ENCODE measurements around the gene SMARCD3.

DNA sequence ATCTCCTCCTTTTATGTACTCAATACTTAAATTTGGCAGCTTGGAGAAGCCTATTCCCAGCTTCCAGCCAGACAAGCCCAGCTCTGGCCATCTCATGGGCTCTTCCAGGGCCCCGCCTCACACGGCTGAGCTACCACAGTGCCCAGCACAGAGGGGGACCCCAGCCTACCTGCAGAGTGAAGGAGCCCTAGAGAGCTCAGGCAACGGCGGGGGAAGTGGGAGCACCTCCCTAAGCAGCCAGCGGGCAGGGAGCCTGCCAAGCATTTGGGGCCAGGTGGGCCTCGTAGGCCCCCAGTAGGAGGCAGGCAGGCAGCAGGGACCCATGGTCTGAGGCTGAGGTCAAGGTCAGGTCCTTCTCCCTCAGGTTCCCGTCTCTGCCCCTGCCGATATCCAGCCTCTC, 29.1 kb upstream of the SMARCD3 start:
- TF ChIP-seq, protein P1, sequence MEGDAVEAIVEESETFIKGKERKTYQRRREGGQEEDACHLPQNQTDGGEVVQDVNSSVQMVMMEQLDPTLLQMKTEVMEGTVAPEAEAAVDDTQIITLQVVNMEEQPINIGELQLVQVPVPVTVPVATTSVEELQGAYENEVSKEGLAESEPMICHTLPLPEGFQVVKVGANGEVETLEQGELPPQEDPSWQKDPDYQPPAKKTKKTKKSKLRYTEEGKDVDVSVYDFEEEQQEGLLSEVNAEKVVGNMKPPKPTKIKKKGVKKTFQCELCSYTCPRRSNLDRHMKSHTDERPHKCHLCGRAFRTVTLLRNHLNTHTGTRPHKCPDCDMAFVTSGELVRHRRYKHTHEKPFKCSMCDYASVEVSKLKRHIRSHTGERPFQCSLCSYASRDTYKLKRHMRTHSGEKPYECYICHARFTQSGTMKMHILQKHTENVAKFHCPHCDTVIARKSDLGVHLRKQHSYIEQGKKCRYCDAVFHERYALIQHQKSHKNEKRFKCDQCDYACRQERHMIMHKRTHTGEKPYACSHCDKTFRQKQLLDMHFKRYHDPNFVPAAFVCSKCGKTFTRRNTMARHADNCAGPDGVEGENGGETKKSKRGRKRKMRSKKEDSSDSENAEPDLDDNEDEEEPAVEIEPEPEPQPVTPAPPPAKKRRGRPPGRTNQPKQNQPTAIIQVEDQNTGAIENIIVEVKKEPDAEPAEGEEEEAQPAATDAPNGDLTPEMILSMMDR (conservative IDR thresholded peaks at IDR 0.05; ENCODE audit: low read length) = no peak
- no peak for TF ChIP-seq EZH2phosphoT487 (IDR thresholded peaks at IDR 0.05; ENCODE audit: borderline replicate concordance, low read depth, low read length)
